Endothelial cell of umbilical vein (primary cell): Measurements from ENCODE around the gene BPIFA2. TPM values are rescaled to one million over a fixed set of nuclear protein-coding genes. Genes with fewer than 3 reads are reported as not detected.

Source experiments
- BruUV-seq: library from RNA; stranded (reverse); fragments of 400-500 nt; replicated peaks from 2 replicates; lab custom pipeline; 2021; lab: Mats Ljungman, UMichigan
- CTCF ChIA-PET: fragments of 300-600, 350-600 bp; sonication (Branson Sonifier 250); formaldehyde crosslinking; loops from one replicate; lab custom pipeline; 2021; ENCODE audit warnings: antibody characterized with exemption, inconsistent platforms; lab: Charles Lee
- POLR2A ChIA-PET: fragments of 300-600, 350-600 bp; sonication (Branson Sonifier 250); formaldehyde crosslinking; loops from one replicate; lab custom pipeline; 2021; ENCODE audit warnings: antibody characterized with exemption, inconsistent platforms; lab: Charles Lee
- DNase-seq: peaks from one replicate; pipeline ENCODE4 v3.0.0-alpha.2; 2011; ENCODE audit warnings: low read depth, low spot score
- FAIRE-seq: peaks from 2 replicates; lab custom pipeline; 2011; peaks lifted over from hg19 to GRCh38; lab: Jason Lieb, UNC
- H2AFZ ChIP-seq: 2 replicates; pipeline ENCODE4 v1.6.0; 2012; ENCODE audit warnings: low read depth, low read length, control low read depth, inconsistent platforms
- H3K27ac ChIP-seq: 2 replicates; pipeline ENCODE4 v1.5.1; 2011; ENCODE audit warnings: low read depth, mild to moderate bottlenecking, control low read depth, low read length, moderate library complexity; ENCODE audit not compliant: insufficient read depth
- H3K27me3 ChIP-seq, 2 experiments: 2 replicates each; pipeline versions ENCODE4 v1.6.0 to v1.6.1; 2011; ENCODE audit warnings: low read length in 2 of 2, mixed read lengths in 1 of 2; ENCODE audit not compliant: control insufficient read depth in 2 of 2, insufficient read depth in 2 of 2
- H3K36me3 ChIP-seq, 2 experiments: 2 replicates in 1 of 2; 3 replicates in 1 of 2; pipeline ENCODE4 v1.5.1; 2011; ENCODE audit warnings: low read length in 2 of 2, mild to moderate bottlenecking in 1 of 2, moderate library complexity in 1 of 2; ENCODE audit not compliant: control insufficient read depth in 2 of 2, insufficient read depth in 2 of 2; ENCODE audit errors: extremely low read depth in 1 of 2
- H3K4me1 ChIP-seq: 3 replicates; pipeline ENCODE4 v1.5.1; 2011; ENCODE audit warnings: mild to moderate bottlenecking, low read length; ENCODE audit not compliant: control insufficient read depth, insufficient read depth; ENCODE audit errors: extremely low read depth
- H3K4me2 ChIP-seq: 2 replicates; pipeline ENCODE4 v1.6.1; 2011; ENCODE audit warnings: low read length, control low read depth, mixed read lengths; ENCODE audit not compliant: insufficient read depth
- H3K4me3 ChIP-seq, 3 experiments: fragments of 200-600 bp in 1 of 3; sonication (generic), shearing (Covaris generic) in 1 of 3; replicated peaks in 1 of 3; 2 replicates each; pipeline ENCODE4 v1.5.1; 2011 to 2016; ENCODE audit warnings: control low read depth in 3 of 3, low read length in 3 of 3, mild to moderate bottlenecking in 2 of 3, inconsistent platforms in 1 of 3, low read depth in 1 of 3, moderate library complexity in 1 of 3; ENCODE audit not compliant: insufficient read depth in 1 of 3
- H3K79me2 ChIP-seq: 2 replicates; pipeline ENCODE4 v1.6.0; 2012; ENCODE audit warnings: low read length, inconsistent platforms; ENCODE audit not compliant: control insufficient read depth, insufficient read depth
- H3K9ac ChIP-seq: replicated peaks from 2 replicates; pipeline ENCODE3; 2011; ENCODE audit warnings: low read length, control low read depth; ENCODE audit not compliant: insufficient read depth; ENCODE audit errors: extremely low read depth
- H3K9me1 ChIP-seq: replicated peaks from 3 replicates; pipeline ENCODE4 v1.6.0; 2011; ENCODE audit warnings: mild to moderate bottlenecking, low read length; ENCODE audit not compliant: control insufficient read depth, insufficient read depth; ENCODE audit errors: extremely low read depth
- H3K9me3 ChIP-seq: replicated peaks from 2 replicates; pipeline ENCODE4 v1.5.1; 2012; ENCODE audit warnings: low read length, inconsistent platforms; ENCODE audit not compliant: control insufficient read depth, insufficient read depth
- H4K20me1 ChIP-seq: replicated peaks from 2 replicates; pipeline ENCODE3; 2011; ENCODE audit warnings: mild to moderate bottlenecking, low read length; ENCODE audit not compliant: control insufficient read depth, insufficient read depth; ENCODE audit errors: extremely low read depth
- CTCF ChIP-seq, 2 donors: IDR thresholded peaks; 1 replicate in 1 of 2; 2 replicates in 1 of 2; pipeline ENCODE4 v1.5.1; 2011; ENCODE audit warnings: low read length in 2 of 2, mild to moderate bottlenecking in 2 of 2, moderate library complexity in 2 of 2, control low read depth in 1 of 2, inconsistent platforms in 1 of 2, low read depth in 1 of 2; ENCODE audit not compliant: insufficient read depth in 1 of 2; ENCODE audit errors: extremely low read depth in 1 of 2
- EZH2 ChIP-seq: IDR thresholded peaks from 2 replicates; pipeline ENCODE4 v1.6.1; 2012; ENCODE audit warnings: borderline replicate concordance, low read depth, mild to moderate bottlenecking, moderate library complexity, low read length, inconsistent platforms; ENCODE audit not compliant: severe bottlenecking
- FOS ChIP-seq: IDR thresholded peaks from 2 replicates; pipeline ENCODE4 v1.6.1; 2011; ENCODE audit warnings: mild to moderate bottlenecking, low read length, moderate library complexity, borderline replicate concordance; ENCODE audit not compliant: insufficient read depth
- GATA2 ChIP-seq: IDR thresholded peaks from 2 replicates; pipeline ENCODE4 v1.7.0; 2011; ENCODE audit warnings: low read depth, mild to moderate bottlenecking, moderate library complexity, mixed read lengths, low read length; ENCODE audit not compliant: insufficient read length, insufficient read depth
- JUN ChIP-seq: IDR thresholded peaks from 2 replicates; pipeline ENCODE4 v1.6.1; 2011; ENCODE audit warnings: borderline replicate concordance, low read depth; ENCODE audit not compliant: insufficient read length, insufficient read depth
- MAX ChIP-seq: IDR thresholded peaks from 2 replicates; pipeline ENCODE4 v1.6.1; 2011; ENCODE audit not compliant: insufficient read depth, insufficient read length
- MYC ChIP-seq: IDR thresholded peaks from one replicate; pipeline ENCODE4 v1.6.1; 2011; ENCODE audit warnings: mild to moderate bottlenecking, low read depth, low read length
- POLR2A ChIP-seq: IDR thresholded peaks from 2 replicates; pipeline ENCODE4 v1.6.1; 2012; ENCODE audit warnings: low read depth, mild to moderate bottlenecking, control low read depth, low read length
- POLR2AphosphoS5 ChIP-seq: IDR thresholded peaks from 2 replicates; pipeline ENCODE4 v1.6.1; 2012; ENCODE audit warnings: low read depth, mild to moderate bottlenecking, control low read depth, low read length, moderate library complexity; ENCODE audit not compliant: insufficient read depth
- dilution Hi-C: fragments of 300-500 bp; cut with MboI; formaldehyde crosslinking; loops from one replicate; pipeline ENCODE4 v1.15.0; 2019; ENCODE audit warnings: low sequenced_read_pairs; ENCODE audit not compliant: extremely low pct_ligation_motif_present
- intact Hi-C: fragments of 100-400 bp; cut with micrococcal nuclease; formaldehyde crosslinking; loops from one replicate; pipeline ENCODE4 v1.10.0; 2022
- polyA plus RNA-seq, 4 experiments: library from polyadenylated mRNA; depleted of rRNA in 3 of 4; stranded (reverse) in 3 of 4; unstranded in 1 of 4; fragments of >200 nt; gene quantifications; 2 replicates each; pipeline versions ENCODE4 v1.2.1 to v1.2.3, GENCODE V29; 2011 to 2012; ENCODE audit warnings: missing spikeins in 1 of 4
- total RNA-seq: library from RNA; stranded (reverse); gene quantifications from 2 replicates; pipeline ENCODE4 v1.2.3, GENCODE V29; 2021

Gene BPIFA2
- total and polyA plus RNA-seq, 2 donors (not counting 3 experiments of a cell fraction or from before 2014, with no cell fraction given) = not detected

GRCh38 chr20:33199026-33199425, 31.1 kb downstream of the BPIFA2 start:
- no peak for TF ChIP-seq JUN
- TF ChIP-seq GATA2 = no peak
- no peak for TF ChIP-seq CTCF (IDR thresholded peaks at IDR 0.05; ENCODE audit: extremely low read depth in 1 of 2, insufficient read depth in 1 of 2, low read depth in 1 of 2, low read length in 2 of 2)
- TF ChIP-seq FOS = no peak
- no peak for TF ChIP-seq EZH2
- TF ChIP-seq POLR2A = no peak
- TF ChIP-seq MYC = no peak
- TF ChIP-seq MAX = no peak
- no peak for TF ChIP-seq POLR2AphosphoS5
- H3K27ac ChIP-seq = no peak overlapping the region
- dilution Hi-C loops (no loop called here), intact Hi-C loops (no loop called here)
- no peaks in the 10 kb centered on the region for H3K4me1 ChIP-seq
- POLR2A ChIA-PET = no interaction called here
- no peaks in the 10 kb centered on the region for H3K9me1 ChIP-seq
- CTCF ChIA-PET = interaction anchor here (0.5 kb wide), 1 partner anchor 167 kb away, joined by 3 read pairs; no protein-coding TSS in a partner anchor
- no peak for DNase-seq
- BruUV-seq = no TSS peak
- H3K4me2 ChIP-seq = no peak overlapping the region
- H3K9ac ChIP-seq = no peak overlapping the region
- no peaks in the 10 kb centered on the region for H4K20me1 ChIP-seq
- no peaks in the 10 kb centered on the region for H3K36me3 ChIP-seq
- no peaks in the 10 kb centered on the region for H3K27me3 ChIP-seq
- no peaks in the 10 kb centered on the region for H3K9me3 ChIP-seq
- no peak for FAIRE-seq
- no peak overlapping the region for H2AFZ ChIP-seq
- no peak overlapping the region for H3K4me3 ChIP-seq
- no peaks in the 10 kb centered on the region for H3K79me2 ChIP-seq
